GOT3 (cell line): Measurements from ENCODE around the gene YTHDF2.
"Not testable (repeated sequence)": the region's sequence is repeated elsewhere in the genome, so short reads cannot be mapped to it uniquely, and the experiment has no call there.

Experiments used
- DNase-seq: peaks from one replicate; lab custom pipeline; 2025; ENCODE audit warnings: mixed read lengths; lab: John Stamatoyannopoulos, UW

YTHDF2 gene

DNA sequence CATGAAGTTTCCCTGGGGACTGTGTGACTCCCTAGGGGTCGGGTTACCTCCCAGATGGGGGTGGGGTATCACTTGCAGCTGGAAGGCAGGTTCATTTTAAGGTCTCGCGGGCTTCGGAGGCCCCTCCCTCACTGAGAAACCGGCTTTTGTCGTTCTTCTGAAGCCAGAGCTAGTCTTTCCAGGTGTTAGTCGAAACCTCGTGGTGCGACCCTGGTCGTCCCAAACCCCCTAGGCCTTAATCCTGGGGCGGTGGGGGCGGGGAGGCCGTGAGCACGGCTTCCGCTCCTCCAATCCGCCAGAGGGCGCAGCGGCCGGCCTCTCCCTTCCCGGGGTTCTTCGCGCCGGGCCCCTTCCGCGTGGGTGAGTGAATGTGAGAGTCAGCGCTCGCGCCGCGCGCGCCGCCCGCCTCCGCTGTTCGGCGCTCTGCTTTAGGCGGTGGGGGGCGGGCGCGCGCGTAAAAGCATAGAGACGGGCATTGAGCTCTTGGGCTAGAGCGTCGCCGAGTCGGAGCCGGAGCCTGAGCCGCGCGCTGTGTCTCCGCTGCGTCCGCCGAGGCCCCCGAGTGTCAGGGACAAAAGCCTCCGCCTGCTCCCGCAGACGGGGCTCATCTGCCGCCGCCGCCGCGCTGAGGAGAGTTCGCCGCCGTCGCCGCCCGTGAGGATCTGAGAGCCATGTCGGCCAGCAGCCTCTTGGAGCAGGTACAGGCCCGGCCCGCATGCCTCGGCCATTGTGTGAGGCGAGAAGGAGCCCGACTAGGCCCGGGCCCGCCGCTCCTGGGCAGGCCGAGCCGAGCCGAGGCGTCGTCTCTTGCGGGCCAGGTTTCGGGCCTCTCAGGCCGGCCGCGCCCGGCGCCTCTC is at the start of gene YTHDF2:
YTHDF2 (plus strand) TSS at position 491 of the 857 bp plus-strand sequence; CDS start at position 672, 181 bp downstream.
- DNase-seq, result peak; percentile 83

DNA sequence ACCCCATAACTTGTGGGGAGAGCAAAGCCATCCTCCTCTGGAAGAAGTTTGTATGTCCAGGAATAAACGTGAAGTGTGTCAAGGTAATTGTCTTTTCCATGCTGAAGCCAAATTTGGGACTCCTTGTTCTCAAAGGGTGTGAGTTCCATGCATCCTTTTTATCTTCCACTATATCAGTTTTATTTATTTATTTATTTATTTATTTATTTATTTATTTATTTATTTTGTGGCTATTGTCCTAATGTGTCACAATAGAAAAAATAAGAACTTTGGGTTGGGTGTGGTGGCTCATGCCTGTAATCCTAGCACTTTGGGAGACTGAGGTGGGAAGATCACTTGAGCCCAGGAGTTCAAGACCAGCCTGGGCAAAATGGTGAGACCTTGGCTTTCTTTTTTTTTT is 45.1 kb upstream of the YTHDF2 start:
- not testable (repeated sequence) for DNase-seq

DNA sequence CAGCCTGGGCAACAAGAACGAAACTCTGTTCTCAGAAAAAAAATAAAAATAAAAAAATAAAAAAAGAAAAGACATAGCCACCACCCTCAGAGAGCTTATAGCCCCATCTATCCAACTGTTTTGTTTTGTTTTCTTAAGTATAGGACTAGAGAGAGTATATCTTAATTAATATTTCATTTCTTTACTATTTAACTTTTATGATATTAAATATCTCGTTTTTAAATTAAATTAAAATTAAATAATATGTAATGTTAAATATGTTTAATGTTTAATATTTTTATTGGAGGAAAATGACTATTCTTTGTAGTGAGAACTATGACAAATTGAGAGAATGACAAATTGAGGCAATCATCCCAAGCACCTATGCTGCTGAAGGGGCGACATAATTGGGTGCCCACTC is 33.1 kb upstream of the YTHDF2 start:
- DNase-seq, result no peak

DNA sequence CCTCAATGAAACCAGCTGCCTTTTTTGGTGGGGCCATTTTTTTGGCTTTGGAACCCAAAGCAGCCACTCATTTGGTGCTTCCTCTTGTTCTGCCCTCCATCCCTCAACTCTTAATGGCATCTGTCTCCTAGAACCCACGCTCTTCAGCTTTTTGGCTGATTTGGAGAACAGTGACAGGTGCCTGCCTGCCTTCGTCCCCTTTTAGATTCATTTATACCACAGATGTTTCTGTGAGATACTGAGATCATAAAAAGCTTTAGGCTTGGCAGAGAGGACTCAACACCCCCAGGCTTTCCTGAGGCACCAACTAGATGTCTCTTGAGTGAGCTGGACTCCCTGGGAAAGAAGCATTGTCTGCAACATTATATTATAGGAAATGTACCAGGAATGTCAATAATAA is 20.4 kb upstream of the YTHDF2 start:
- no peak for DNase-seq

DNA sequence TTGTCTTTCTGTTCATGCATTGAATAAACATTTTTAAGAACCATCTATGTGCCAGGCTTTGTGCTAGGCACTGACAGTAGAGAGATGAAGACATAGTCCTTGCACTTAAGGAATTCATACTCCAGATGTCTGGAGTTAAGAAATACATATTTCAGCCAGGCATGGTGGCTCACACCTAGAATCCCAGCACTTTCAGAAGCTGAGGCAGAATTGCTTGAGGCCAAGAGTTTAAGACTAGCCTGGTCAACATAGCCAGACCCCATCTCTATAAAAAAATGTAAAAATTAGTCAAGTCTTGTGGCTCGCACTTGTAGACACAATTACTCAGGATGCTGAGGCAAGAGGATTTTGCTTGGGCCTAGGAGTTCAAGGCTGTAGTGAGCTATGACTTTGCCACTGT is 18.6 kb upstream of the YTHDF2 start:
- no peak for DNase-seq

DNA sequence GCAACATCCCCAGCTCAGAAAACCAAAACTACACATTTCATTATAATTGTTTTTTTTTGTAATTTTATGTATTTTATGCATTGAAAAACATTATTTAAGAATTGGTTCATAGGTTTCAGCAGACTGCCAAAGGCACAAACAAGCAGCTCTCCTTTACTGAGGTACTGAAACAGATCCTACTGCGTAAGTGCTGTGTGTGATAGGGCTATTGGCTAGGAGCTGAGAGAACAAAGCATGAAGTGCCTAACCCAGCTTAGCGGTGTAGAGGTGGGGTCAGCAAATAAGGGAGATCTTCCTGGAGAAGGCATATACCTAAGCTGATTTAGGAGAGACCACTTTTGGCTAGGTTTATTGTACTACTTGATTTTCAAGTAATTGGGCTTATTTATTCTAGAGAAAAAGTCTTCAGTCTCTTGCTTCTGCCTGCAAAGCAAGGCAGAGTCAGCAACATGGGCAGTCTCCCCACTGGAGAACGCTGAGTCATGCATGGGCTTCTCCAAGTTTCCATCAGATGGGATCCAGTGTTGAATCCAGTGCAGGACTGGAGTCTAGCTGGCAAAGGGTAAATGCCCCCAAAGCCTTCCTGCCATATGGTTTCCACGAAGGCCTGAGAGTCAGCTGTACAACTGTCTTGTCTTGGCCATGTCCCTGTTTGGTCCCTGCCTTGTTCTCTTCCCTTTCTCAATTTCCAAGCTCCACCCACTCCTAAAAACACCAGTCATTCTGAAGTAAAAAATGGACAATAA is 18.0 kb upstream of the YTHDF2 start:
- no peak for DNase-seq

DNA sequence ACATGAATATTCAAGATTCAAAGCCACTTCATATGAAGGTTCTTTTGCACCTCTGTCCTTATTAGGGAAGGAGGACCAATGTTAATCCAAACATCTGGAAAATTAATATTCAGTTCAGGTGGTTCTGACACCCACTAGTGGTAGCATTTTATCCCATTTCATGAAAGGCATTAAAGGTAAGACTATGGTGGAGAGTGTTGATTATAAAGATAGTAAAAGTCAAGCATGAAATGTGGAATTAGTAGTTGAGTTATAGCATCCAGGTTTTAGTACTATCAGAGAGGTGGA is 17.5 kb upstream of the YTHDF2 start:
- DNase-seq, result no peak

DNA sequence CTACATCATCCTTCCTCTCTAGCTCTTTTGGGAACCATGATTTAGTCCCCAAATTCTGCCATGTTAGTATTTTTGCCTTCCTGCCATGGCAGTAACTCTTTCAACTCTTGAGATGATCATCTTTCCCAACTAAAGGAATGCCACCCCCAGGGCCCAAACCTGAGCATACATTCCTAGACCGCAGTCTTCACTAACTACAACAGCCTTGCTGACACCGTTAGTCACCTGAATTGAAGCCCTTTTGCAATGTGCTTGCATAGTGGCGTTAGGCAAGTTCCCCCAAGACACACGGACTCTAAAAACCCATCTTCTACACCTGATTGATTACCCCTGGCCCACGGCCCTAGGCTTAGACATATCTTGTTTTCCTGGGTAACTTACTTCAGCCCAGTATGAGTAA is 16.4 kb upstream of the YTHDF2 start:
- DNase-seq, result no peak

DNA sequence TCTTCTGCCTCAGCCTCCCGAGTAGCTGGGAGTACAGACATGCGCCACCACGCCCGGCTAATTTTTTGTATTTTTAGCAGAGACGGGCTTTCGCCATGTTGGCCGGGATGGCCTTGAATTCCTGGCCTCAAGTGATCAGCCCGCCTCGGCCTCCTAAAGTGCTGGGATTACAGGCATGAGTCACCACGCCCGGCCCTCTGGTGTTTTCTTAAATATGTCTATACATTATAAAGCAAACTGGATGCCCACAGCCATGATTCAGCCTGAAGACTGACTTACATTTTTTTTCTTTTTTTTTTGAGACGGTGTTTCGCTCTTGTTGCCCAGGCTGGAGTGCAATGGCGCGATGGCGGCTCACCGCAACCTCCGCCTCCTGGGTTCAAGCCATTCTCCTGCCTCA is 14.8 kb upstream of the YTHDF2 start:
- DNase-seq, result not testable (repeated sequence)

DNA sequence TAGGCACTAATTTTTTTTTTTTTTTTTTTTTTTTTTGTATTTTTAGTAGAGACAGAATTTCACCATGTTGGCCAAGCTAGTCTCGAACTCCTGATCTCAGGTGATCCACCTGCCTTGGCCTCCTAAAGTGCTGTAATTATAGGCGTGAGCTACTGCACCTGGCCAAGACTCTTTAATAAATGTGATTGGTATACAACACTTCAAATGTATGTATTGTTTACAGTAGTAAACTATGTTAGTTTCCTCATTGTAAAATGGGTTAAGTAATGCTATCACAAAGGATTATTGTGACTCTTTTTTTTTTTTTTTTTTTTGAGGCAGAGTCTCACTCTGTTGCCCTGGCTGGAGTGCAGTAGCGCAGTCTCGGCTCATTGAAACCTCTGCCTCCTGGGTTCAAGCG is 11.4 kb upstream of the YTHDF2 start:
- not testable (repeated sequence) for DNase-seq

DNA sequence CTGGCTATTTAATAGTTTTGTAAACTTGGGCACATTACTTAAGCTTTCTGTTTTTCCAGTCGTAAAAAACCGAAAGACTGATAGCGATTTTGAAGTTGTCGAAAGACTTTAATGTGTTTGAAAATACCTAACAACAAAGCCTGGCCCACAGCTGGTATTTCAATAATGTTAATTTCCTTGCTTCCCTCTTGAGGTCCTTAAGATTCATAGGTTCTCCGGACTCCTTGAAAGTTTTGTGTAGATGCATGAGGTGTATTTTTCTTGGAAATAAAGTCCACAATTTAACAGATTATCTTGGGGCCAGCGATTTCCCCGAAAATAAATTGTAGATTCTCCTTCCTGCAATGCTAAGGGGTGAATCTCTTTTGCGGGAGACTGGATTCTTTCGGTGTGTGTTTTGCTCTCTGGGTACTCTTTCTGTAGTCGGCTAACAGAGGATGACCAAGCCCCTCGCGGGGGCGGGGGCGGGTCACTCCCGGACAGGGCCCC is 735 bp upstream of the YTHDF2 start:
- no peak for DNase-seq

DNA sequence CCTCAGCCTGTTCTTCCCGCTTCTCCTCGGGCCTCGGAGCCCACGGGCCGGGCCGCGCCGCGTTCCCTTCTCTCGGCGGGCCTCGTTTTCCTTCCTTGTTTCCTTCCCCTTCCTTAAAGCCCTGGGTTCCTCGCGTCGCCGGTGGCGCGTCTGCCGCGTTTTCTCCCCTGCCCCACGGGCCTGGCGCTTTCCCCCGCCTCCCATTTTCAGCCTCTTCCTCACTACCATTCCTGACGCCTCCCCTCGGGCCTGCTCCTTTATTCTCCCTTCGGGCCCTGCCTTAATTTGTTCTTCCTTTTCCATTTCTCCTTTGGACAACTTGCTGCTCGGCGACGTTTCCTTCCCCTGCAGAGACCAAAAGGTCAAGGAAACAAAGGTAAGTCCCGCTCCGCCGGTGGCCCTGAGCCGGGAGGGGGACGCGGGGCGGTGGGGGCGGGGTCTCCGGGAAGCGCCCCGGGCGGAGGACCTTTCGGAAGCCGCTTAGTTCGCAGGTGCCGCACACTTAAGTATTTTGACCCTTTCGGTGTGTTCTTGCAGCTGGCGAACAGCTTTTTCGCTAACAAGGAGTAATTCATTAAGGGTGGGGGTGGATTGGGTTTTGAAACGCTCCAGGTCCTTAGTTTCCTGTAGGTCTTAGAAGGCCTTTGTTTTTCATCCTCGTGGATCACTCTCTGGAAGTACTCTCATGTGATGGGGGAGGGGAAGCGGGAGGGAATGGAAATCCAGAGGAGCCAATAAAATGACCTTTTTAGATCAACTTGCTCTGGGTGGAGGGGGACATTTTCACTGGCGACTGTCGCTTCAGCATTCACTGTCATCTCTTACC is 780 bp downstream of the YTHDF2 start:
- DNase-seq, result no peak

DNA sequence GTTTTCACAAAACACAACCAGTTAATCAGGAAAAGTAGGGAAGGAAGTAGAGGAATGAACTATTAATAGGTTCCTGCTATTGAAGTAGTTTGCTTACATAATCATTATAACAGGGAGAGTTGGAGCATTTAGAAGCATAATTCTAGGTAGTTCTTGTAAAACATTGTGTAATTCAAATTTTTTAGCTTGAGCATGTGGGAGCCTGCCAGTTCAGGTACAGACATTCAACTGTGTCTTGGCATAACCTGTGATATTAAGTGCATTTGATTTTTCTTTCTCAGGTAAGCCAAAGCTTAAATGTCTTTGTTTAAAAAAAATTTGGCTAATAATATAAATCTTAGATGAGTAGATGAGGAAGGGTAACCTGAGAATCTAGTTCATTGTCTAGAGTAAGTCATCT is 3.4 kb downstream of the YTHDF2 start:
- DNase-seq, result no peak

DNA sequence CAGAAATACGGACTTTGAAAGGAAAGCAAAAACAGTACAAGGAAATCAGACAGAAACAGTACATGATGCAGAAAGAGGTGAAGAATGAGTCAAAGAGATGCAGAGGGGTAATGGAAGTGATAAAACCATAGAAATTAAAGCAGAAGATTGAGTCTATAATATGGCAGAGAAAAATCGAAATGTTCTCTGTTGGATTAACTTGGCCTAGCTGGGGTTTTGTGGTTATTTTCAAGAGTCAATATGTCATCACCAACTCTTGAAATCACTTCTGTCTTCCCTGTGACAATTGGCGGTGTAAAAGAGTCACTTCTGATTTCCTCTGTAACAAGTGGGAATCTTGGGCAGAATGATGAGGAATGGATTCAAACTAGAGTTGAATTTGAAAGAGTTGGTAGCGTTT is 7.4 kb downstream of the YTHDF2 start:
- no peak for DNase-seq

DNA sequence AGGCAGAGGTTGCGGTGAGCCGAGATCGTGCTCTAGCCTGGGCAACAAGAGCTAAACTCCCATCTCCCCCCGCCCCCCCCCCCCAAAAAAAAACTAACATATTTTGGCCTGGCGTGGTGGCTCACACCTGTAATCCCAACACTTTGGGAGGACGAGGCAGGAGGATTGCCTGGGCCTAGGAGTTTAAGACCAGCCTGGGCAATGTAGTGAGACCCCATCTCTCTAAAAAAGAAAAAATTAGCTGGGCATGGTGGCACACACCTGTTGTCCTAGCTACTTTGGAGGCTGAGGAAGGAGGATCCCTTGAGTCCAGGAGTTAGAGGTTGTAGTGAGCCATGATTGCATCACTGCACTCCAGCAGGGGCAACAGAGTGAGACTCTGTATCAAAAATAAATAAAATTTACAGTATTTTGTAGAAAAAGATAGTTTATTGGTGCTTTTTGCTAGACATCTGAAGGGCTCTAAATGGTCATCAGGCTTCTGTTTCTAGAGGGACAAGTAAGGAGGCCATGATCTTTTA is 9.0 kb downstream of the YTHDF2 start:
- DNase-seq, result no peak

DNA sequence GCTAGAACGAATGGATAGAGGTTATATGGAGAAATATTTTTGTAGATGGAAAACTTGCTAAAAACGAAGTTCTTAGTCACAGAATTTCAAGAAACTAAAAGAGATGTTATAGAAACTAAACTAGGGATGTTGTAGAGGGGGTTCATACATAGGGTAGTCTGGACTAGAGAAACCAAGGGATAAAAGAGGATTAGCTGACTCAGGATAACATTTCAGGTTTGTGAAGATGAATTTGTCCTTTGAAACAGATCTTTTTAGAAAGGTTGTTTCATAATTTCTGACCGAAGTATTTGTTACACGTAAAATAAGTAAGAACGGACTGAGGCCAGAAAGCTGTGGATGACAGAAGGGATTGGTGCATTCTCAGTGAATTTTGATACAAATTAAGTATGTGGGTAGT is 13.6 kb downstream of the YTHDF2 start:
- no peak for DNase-seq

DNA sequence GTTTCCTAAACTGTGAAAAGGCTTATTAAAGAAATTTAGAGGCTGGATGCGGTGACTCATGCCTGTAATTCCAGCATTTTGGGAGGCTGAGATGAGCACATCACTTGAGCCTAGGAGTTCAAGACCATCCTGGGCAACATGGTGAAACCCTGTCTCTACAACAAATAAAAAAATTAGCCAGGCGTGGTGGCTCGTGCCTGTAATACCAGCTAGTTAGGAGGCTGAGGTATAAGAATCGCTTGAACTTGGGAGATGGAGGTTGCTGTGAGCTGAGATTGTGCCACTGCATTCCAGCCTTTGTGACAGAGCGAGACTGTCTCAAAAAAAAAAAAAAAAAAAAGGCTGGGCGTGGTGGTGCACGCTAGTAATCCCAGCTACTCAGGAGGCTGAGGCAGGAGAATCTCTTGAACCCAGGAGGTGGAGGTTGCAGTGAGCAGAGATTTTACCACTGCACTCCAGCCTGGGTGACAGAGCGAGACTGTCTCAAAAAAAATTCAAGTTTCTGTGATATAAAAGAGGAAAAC is 14.1 kb downstream of the YTHDF2 start:
- not testable (repeated sequence) for DNase-seq

DNA sequence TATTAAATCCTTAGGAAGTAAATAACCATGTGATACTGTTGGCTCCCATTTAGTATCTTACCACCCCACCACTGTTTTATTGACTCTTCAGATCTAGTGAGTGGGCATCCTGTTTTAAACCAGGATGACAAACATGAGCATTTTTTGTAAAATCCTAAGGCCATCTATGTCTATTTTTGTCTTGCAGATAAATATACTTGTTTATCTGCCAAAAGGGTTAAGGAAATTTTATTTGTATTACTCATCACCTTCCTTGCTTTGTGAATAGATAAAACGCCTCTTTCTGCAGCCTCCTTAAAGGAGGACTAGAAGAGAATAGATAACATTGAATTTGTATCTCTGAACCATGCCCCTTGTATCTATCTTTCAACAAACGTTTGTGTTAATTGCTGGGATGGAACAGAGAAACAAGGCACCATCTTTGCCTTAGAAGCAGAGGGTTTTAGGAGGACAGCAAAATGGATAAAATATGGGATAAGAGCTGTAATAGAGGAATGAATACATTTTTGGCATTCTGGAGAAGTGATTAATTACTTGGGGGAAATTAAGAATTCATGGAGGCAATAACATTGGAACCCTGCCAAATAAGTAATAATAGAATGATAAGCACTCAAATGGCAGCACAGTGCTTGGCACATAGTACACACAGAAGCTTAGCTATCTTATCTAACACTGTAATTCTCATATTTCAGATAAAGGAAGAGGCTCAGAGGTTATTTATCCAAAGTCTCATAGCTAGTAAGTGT is 14.7 kb downstream of the YTHDF2 start:
- no peak for DNase-seq

DNA sequence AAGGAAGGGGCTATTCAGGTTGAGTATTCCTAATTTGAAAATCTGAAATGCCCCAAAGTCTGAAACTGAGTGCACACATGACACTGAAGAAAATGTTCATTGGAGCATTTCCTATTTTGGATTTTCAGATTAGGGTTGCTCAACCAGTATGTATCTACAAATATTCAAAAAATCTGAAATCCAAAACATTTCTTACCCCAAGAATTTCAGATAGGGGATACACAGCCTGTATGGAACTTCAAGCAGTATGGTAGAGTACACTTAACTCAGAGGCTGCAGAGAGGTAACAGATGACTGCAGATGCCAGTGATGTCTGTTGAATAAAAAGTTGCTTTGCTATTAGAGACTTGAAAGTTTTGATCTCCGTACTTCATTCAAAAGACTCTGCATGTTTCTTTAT is 19.0 kb downstream of the YTHDF2 start:
- DNase-seq, result no peak

DNA sequence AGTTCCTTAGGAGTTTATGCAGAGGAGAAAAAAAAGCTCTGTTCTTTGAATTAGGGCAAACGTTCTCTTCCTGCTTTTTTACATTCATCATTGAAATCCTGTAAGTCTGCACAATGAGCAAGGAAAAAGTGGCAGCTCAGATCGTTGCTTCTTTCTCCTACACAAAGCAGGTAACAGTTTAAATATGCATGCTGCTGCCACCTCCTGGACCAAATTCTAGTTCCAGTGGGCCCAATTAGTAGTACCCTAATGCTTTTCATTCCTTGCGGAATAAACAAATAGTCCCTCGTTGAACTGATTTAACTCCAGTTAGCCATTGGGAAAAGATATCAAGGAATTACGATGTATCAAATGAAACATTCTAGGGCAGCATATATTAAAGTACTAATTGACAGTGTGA is 20.1 kb downstream of the YTHDF2 start:
- no peak for DNase-seq

DNA sequence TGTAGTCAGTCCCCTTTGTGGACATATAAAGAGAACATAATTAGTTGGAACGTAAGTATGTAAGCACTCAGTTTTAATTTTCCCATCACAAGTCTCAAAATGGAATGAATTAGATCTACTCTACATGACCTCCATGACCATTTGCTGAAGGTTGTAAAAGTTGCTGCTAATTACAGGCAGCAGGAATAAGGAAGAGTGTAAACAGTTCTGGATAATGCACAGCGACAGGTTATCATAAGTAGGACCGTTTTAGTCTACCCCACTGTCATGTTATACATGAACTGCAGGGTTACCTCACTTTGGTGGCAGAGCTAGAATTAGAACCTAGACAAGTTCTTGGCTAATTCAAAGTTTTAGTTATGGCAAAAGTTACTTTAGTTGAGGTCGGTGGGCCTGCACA is 21.7 kb downstream of the YTHDF2 start:
- DNase-seq, result no peak
